ENCODE results near the gene SIGLEC15.

DNA sequence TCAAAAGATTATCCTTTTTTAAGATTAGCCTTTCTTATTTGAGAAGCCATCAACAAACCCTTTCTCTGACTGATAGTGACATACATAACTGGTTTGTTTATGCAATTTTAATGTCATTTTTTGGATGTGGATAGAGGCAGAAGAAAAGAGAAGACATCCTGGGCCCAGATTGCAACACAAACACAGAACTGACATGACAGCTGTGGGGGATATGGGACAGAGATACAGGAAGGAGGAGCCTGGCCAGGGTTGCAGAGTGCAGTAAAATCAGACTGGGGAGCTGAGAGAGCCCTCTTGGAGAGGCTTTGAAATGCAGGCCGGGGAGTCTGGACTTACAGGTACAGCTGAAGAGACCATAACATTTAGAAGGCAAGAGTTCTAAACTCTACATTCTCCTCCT, 65.1 kb downstream of the SIGLEC15 start:
- no peak for TF ChIP-seq BRCA1 (IDR thresholded peaks at IDR 0.05; ENCODE audit: low read depth, low read length)
- no peak for TF ChIP-seq CHD2 (IDR thresholded peaks at IDR 0.05; ENCODE audit: borderline replicate concordance, low read depth, low read length)
- TF ChIP-seq KDM1A (IDR thresholded peaks at IDR 0.05; ENCODE audit: borderline replicate concordance): no peak
- no peak for TF ChIP-seq CREB1 (IDR thresholded peaks at IDR 0.05; ENCODE audit: low read depth)

Measured in GM12878 (cell line).